LoVo (cell line): Measurements from ENCODE around the gene NEK11.

Experiments used
- DNase-seq: peaks from one replicate; pipeline ENCODE4 v3.0.0-alpha.2; 2016; ENCODE audit warnings: low spot score

NEK11 gene

GRCh38 chr3:131141770-131142169 lies 115.1 kb downstream of the NEK11 start:
- no peak for DNase-seq

GRCh38 chr3:131142580-131142979 lies 115.9 kb downstream of the NEK11 start:
- no peak for DNase-seq

GRCh38 chr3:131143802-131144201 lies 117.1 kb downstream of the NEK11 start:
- DNase-seq, result no peak

GRCh38 chr3:131147534-131147933 lies 120.9 kb downstream of the NEK11 start:
- DNase-seq, result no peak

GRCh38 chr3:131158434-131158833 lies 131.8 kb downstream of the NEK11 start:
- no peak for DNase-seq

- DNase-seq, result no peak
Observed at GRCh38 chr3:131162516-131162915, 135.8 kb downstream of the NEK11 start.

GRCh38 chr3:131167867-131168266 lies 141.2 kb downstream of the NEK11 start:
- no peak for DNase-seq

- no peak for DNase-seq
Observed at GRCh38 chr3:131169331-131169730, 142.7 kb downstream of the NEK11 start.

GRCh38 chr3:131172502-131173200 lies 146.0 kb downstream of the NEK11 start:
- DNase-seq, result no peak

GRCh38 chr3:131174752-131175151 lies 148.1 kb downstream of the NEK11 start:
- no peak for DNase-seq

- no peak for DNase-seq
Observed at GRCh38 chr3:131178710-131179375, 152.2 kb downstream of the NEK11 start.

- no peak for DNase-seq
Observed at GRCh38 chr3:131192701-131193100, 166.0 kb downstream of the NEK11 start.

GRCh38 chr3:131193641-131194238 lies 167.1 kb downstream of the NEK11 start:
- no peak for DNase-seq

GRCh38 chr3:131194816-131195215 lies 168.1 kb downstream of the NEK11 start:
- DNase-seq, result no peak

GRCh38 chr3:131200636-131201199 lies 174.0 kb downstream of the NEK11 start:
- no peak for DNase-seq

GRCh38 chr3:131216330-131216729 lies 189.7 kb downstream of the NEK11 start:
- no peak for DNase-seq

GRCh38 chr3:131216801-131217200 lies 190.1 kb downstream of the NEK11 start:
- peak; percentile 86 for DNase-seq

- DNase-seq, result peak; percentile 57
Observed at GRCh38 chr3:131217296-131217741, 190.6 kb downstream of the NEK11 start.

- no peak for DNase-seq
Observed at GRCh38 chr3:131218196-131218595, 191.5 kb downstream of the NEK11 start.

- DNase-seq, result no peak
Observed at GRCh38 chr3:131221731-131222130, 195.1 kb downstream of the NEK11 start.

- no peak for DNase-seq
Observed at GRCh38 chr3:131222599-131222998, 195.9 kb downstream of the NEK11 start.

- DNase-seq, result no peak
Observed at GRCh38 chr3:131223373-131224289, 197.0 kb downstream of the NEK11 start.
